MCF 10A (cell line): ENCODE data around the gene ABO. TPM values are rescaled to one million over a fixed set of nuclear protein-coding genes. Genes with fewer than 3 reads are reported as not detected.

Source experiments
- Bru-seq: library from RNA; stranded (reverse); fragments of 400-500 nt; gene quantifications from one replicate; lab custom pipeline; 2021; lab: Mats Ljungman, UMichigan
- BruChase-seq, 2 experiments: library from RNA; stranded (reverse); fragments of 400-500 nt; gene quantifications; one replicate each; lab custom pipeline; 2021; lab: Mats Ljungman, UMichigan
- BruUV-seq: library from RNA; stranded (reverse); fragments of 400-500 nt; replicated peaks from 2 replicates; lab custom pipeline; 2021; lab: Mats Ljungman, UMichigan
- CTCF ChIA-PET: fragments of 300-600 bp; sonication (Branson Sonifier 250); formaldehyde crosslinking; extraction: SDS; loops from one replicate; lab custom pipeline; 2021; ENCODE audit warnings: antibody characterized with exemption, inconsistent platforms; lab: Yijun Ruan, JAX
- POLR2A ChIA-PET: fragments of 300-600, 350-650 bp; sonication (Branson Sonifier 250); formaldehyde crosslinking; extraction: SDS; loops from one replicate; lab custom pipeline; 2020; ENCODE audit warnings: antibody characterized with exemption, inconsistent platforms; lab: Yijun Ruan, JAX
- DNase-seq: peaks from one replicate; pipeline ENCODE4 v3.0.0-alpha.2; 2018; ENCODE audit not compliant: unreplicated experiment
- H3K27ac Mint-ChIP-seq: one replicate; pipeline ENCODE4 v1.8.0; 2022; ENCODE audit warnings: mild to moderate bottlenecking, low read depth, mixed read lengths; ENCODE audit not compliant: unreplicated experiment
- H3K27me3 Mint-ChIP-seq: one replicate; pipeline ENCODE4 v1.8.0; 2022; ENCODE audit warnings: mixed read lengths; ENCODE audit not compliant: insufficient read depth, unreplicated experiment
- H3K36me3 Mint-ChIP-seq: one replicate; pipeline ENCODE4 v1.8.0; 2022; ENCODE audit warnings: mild to moderate bottlenecking, moderate library complexity, mixed read lengths; ENCODE audit not compliant: insufficient read depth, unreplicated experiment
- H3K4me1 Mint-ChIP-seq: one replicate; pipeline ENCODE4 v1.8.0; 2022; ENCODE audit warnings: mixed read lengths; ENCODE audit not compliant: insufficient read depth, unreplicated experiment
- H3K4me3 Mint-ChIP-seq: one replicate; pipeline ENCODE4 v1.8.0; 2022; ENCODE audit warnings: mild to moderate bottlenecking, moderate library complexity, mixed read lengths; ENCODE audit not compliant: unreplicated experiment
- H3K9me3 Mint-ChIP-seq: one replicate; pipeline ENCODE4 v1.8.0; 2022; ENCODE audit warnings: mixed read lengths; ENCODE audit not compliant: unreplicated experiment
- CTCF ChIP-seq: fragments of 200-600 bp; IDR thresholded peaks from one replicate; pipeline ENCODE4 v1.8.0; 2022; ENCODE audit warnings: antibody characterized with exemption, mild to moderate bottlenecking; ENCODE audit not compliant: unreplicated experiment
- intact Hi-C: fragments of 100-400 bp; cut with micrococcal nuclease; formaldehyde crosslinking; loops from 2 replicates; pipeline ENCODE4 v1.14.1; 2022
- long read RNA-seq: library from polyadenylated mRNA; stranded (forward); transcript quantifications from one replicate; pipeline ENCODE4 v2.0.0, GENCODE V29; 2022
- total RNA-seq: library from RNA; stranded (reverse); gene quantifications from 2 replicates; pipeline ENCODE4 v1.2.3, GENCODE V29; 2022

The ABO gene
- total RNA-seq: not detected in 2 replicates
- percentile 6 among the genes with signal in this experiment for Bru-seq, nascent RNA
- not detected for BruChase-seq, experiment 1, labeled RNA remaining after a 6-hour chase
- BruChase-seq, experiment 2, labeled RNA remaining after a 2-hour chase: percentile 5 among the genes with signal in this experiment
- long read RNA-seq: 0 reads

- POLR2A ChIA-PET: no interaction called here
- H3K9me3 Mint-ChIP-seq: no peaks in the 10 kb centered on the region
- no peaks in the 10 kb centered on the region for H3K36me3 Mint-ChIP-seq
- H3K4me1 Mint-ChIP-seq: no peaks in the 10 kb centered on the region
- no peak for DNase-seq
- no TSS peak for BruUV-seq
- no peak for TF ChIP-seq CTCF
- no peak within 1 kb of the TSS for H3K27ac Mint-ChIP-seq
- no peak within 1 kb of the TSS for H3K4me3 Mint-ChIP-seq
- CTCF ChIA-PET: interaction anchor here (0.7 kb wide), 1 partner anchor 128 kb away, joined by 4 read pairs; no protein-coding TSS in a partner anchor
- intact Hi-C loops: no loop called here
- H3K27me3 Mint-ChIP-seq: peaks cover 15% of the 10 kb centered on the region
These were observed at the start of gene ABO for GRCh38 chr9:133275105-133276000. Gene ABO, minus strand, starts transcription at chr9:133275201.

- no TSS peak for BruUV-seq
- H3K36me3 Mint-ChIP-seq: no peaks in the 10 kb centered on the region
These were observed 49.1 kb upstream of the ABO start for GRCh38 chr9:133323991-133324703.

GRCh38 chr9:133323211-133323610, 48.2 kb upstream of the ABO start:
- no peak overlapping the region for H3K27ac Mint-ChIP-seq

More at GRCh38 chr9:133323991-133324703, 49.1 kb upstream of the ABO start:
- DNase-seq: no peak
- H3K27ac Mint-ChIP-seq: no peak overlapping the region
- peaks cover 41% of the 10 kb centered on the region for H3K27me3 Mint-ChIP-seq
- no peak for TF ChIP-seq CTCF
- peaks cover 4% of the 10 kb centered on the region for H3K4me1 Mint-ChIP-seq
- intact Hi-C loops: no loop called here
- CTCF ChIA-PET: interaction anchor here (0.7 kb wide), 1 partner anchor 180 kb away, joined by 3 read pairs; no protein-coding TSS in a partner anchor
- no peak overlapping the region for H3K4me3 Mint-ChIP-seq
- H3K9me3 Mint-ChIP-seq: no peaks in the 10 kb centered on the region
- POLR2A ChIA-PET: no interaction called here

More at GRCh38 chr9:133323211-133323610, 48.2 kb upstream of the ABO start:
- no TSS peak for BruUV-seq
- Mint-ChIP-seq H3K4me3 (no peak overlapping the region), H3K9me3 (no peaks in the 10 kb centered on the region), H3K27me3 (peaks cover 41% of the 10 kb centered on the region), H3K4me1 (no peaks in the 10 kb centered on the region), H3K36me3 (no peaks in the 10 kb centered on the region)
- POLR2A ChIA-PET: no interaction called here
- no peak for DNase-seq
- no peak for TF ChIP-seq CTCF
- intact Hi-C loops: no loop called here
- CTCF ChIA-PET: no interaction called here
